Measurements from ENCODE around the gene VIM.

The VIM gene

GRCh38 chr10:17228091-17229015 is at the start of gene VIM:
Gene VIM, plus strand, starts transcription at chr10:17228241. Its CDS starts 1,182 bp downstream, at chr10:17229423.
- peak; percentile 70 to 80 for DNase-seq (ENCODE audit: low read depth in 2 of 2)

- no peak for DNase-seq (ENCODE audit: low read depth in 2 of 2)
Observed at GRCh38 chr10:17179002-17179401, 49.0 kb upstream of the VIM start.

GRCh38 chr10:17181110-17181509 is 46.9 kb upstream of the VIM start:
- DNase-seq (ENCODE audit: low read depth in 2 of 2) = no peak

- DNase-seq (ENCODE audit: low read depth in 2 of 2) = no peak
Observed at GRCh38 chr10:17181751-17182150, 46.3 kb upstream of the VIM start.

GRCh38 chr10:17183110-17183509 is 44.9 kb upstream of the VIM start:
- DNase-seq (ENCODE audit: low read depth in 2 of 2) = no peak

GRCh38 chr10:17185873-17186272 is 42.2 kb upstream of the VIM start:
- no peak for DNase-seq (ENCODE audit: low read depth in 2 of 2)

GRCh38 chr10:17188644-17189172 is 39.3 kb upstream of the VIM start:
- DNase-seq (ENCODE audit: low read depth in 2 of 2) = no peak

GRCh38 chr10:17190602-17191001 is 37.4 kb upstream of the VIM start:
- DNase-seq (ENCODE audit: low read depth in 2 of 2) = no peak

- no peak for DNase-seq (ENCODE audit: low read depth in 2 of 2)
Observed at GRCh38 chr10:17195083-17195482, 33.0 kb upstream of the VIM start.

GRCh38 chr10:17196045-17196444 is 32.0 kb upstream of the VIM start:
- no peak for DNase-seq (ENCODE audit: low read depth in 2 of 2)

GRCh38 chr10:17196573-17196972 is 31.5 kb upstream of the VIM start:
- DNase-seq (ENCODE audit: low read depth in 2 of 2) = no peak

- DNase-seq (ENCODE audit: low read depth in 2 of 2) = no peak
Observed at GRCh38 chr10:17199351-17199804, 28.7 kb upstream of the VIM start.

GRCh38 chr10:17200001-17200911 is 27.8 kb upstream of the VIM start:
- DNase-seq (ENCODE audit: low read depth in 2 of 2) = no peak

- DNase-seq (ENCODE audit: low read depth in 2 of 2) = peak; percentile 68 to 72
Observed at GRCh38 chr10:17200912-17201793, 26.9 kb upstream of the VIM start, which contains the start of gene TRDMT1. Gene TRDMT1, minus strand, starts transcription at chr10:17201672. Its CDS starts 38 bp downstream, at chr10:17201634.

GRCh38 chr10:17201794-17202116 is 26.3 kb upstream of the VIM start:
- no peak for DNase-seq (ENCODE audit: low read depth in 2 of 2)

- DNase-seq (ENCODE audit: low read depth in 2 of 2) = no peak
Observed at GRCh38 chr10:17202506-17202905, 25.5 kb upstream of the VIM start.

- no peak for DNase-seq (ENCODE audit: low read depth in 2 of 2)
Observed at GRCh38 chr10:17202999-17203398, 25.0 kb upstream of the VIM start.

- DNase-seq (ENCODE audit: low read depth in 2 of 2) = no peak
Observed at GRCh38 chr10:17203416-17203815, 24.6 kb upstream of the VIM start.

- DNase-seq (ENCODE audit: low read depth in 2 of 2) = peak in 1 of 2 donors; percentile 26
Observed at GRCh38 chr10:17206210-17206709, 21.8 kb upstream of the VIM start.

- DNase-seq (ENCODE audit: low read depth in 2 of 2) = no peak
Observed at GRCh38 chr10:17208476-17208875, 19.6 kb upstream of the VIM start.

GRCh38 chr10:17209302-17209701 is 18.7 kb upstream of the VIM start:
- DNase-seq (ENCODE audit: low read depth in 2 of 2) = no peak

All from stimulated activated CD4-positive, alpha-beta T cell treated with anti-CD3 and anti-CD28 coated beads, Interleukin-4, amount 100 ng/mL, for 48 hours (primary cell).